ENCODE data around the gene ABCB7. TPM values are rescaled to one million over a fixed set of nuclear protein-coding genes. Genes with fewer than 3 reads are reported as not detected.
A peak's percentile ranks its signal among the peaks of the same experiment; 100 is the strongest.

Gene ABCB7
- polyA plus RNA-seq, 1 donor (not counting 4 experiments of a cell fraction or from before 2014, with no cell fraction given) = 21.3 TPM

DNA sequence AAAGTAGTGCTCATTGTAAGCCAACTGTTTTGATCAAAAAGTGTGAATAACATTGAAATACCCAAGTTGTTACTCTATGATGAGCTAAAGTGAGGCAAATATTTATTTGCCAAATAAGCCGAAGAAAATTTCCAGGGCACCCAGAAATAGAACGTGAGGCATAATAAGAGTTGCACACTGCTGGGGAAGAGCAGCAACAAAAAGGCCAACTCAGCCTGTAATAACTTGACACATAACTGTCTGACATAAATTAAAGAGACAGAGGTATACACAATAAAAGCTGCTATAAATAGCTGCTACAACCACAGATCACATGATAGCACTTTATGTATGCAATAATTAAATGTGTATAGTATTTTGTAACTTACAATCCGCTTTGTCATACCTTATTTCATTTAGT is 2.0 kb upstream of the ABCB7 start:
- Histone ChIP-seq H3K27me3 (ENCODE audit: control insufficient read depth, extremely low read depth, insufficient read depth, low read length) (no peaks in the 10 kb centered on the region), H3K4me3 (ENCODE audit: control insufficient read depth in 2 of 3, extremely low read depth in 1 of 3, insufficient read depth in 2 of 3, low read depth in 1 of 3, low read length in 3 of 3) (no peak overlapping the region), H3K9me3 (ENCODE audit: control insufficient read depth, low read depth, low read length) (no peaks in the 10 kb centered on the region), H2AFZ (ENCODE audit: control insufficient read depth, low read length) (no peak overlapping the region), H3K27ac (ENCODE audit: control insufficient read depth, insufficient read depth, low read length) (no peak overlapping the region), H3K9me1 (ENCODE audit: control insufficient read depth, extremely low read depth, insufficient read depth, low read length) (no peaks in the 10 kb centered on the region), H3K79me2 (ENCODE audit: control insufficient read depth, insufficient read depth, low read length) (peaks cover 7% of the 10 kb centered on the region), H3K9ac (ENCODE audit: control insufficient read depth, extremely low read depth, insufficient read depth, low read length) (no peak overlapping the region), H3K4me1 (ENCODE audit: control insufficient read depth, extremely low read depth, insufficient read depth, low read length) (no peaks in the 10 kb centered on the region), H4K20me1 (ENCODE audit: control insufficient read depth, extremely low read depth, insufficient read depth, low read length) (no peaks in the 10 kb centered on the region), H3K36me3 (ENCODE audit: control insufficient read depth in 2 of 2, extremely low read depth in 1 of 2, insufficient read depth in 2 of 2, low read length in 2 of 2) (no peaks in the 10 kb centered on the region), H3K4me2 (ENCODE audit: control insufficient read depth, extremely low read depth, insufficient read depth, low read depth, low read length) (no peak overlapping the region)
- DNase-seq (ENCODE audit: low read depth, low spot score) = no peak
- TF ChIP-seq, protein P1, sequence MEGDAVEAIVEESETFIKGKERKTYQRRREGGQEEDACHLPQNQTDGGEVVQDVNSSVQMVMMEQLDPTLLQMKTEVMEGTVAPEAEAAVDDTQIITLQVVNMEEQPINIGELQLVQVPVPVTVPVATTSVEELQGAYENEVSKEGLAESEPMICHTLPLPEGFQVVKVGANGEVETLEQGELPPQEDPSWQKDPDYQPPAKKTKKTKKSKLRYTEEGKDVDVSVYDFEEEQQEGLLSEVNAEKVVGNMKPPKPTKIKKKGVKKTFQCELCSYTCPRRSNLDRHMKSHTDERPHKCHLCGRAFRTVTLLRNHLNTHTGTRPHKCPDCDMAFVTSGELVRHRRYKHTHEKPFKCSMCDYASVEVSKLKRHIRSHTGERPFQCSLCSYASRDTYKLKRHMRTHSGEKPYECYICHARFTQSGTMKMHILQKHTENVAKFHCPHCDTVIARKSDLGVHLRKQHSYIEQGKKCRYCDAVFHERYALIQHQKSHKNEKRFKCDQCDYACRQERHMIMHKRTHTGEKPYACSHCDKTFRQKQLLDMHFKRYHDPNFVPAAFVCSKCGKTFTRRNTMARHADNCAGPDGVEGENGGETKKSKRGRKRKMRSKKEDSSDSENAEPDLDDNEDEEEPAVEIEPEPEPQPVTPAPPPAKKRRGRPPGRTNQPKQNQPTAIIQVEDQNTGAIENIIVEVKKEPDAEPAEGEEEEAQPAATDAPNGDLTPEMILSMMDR (optimal IDR thresholded peaks at IDR 0.05 in 1 of 3, IDR thresholded peaks at IDR 0.05 in 1 of 3, conservative IDR thresholded peaks at IDR 0.05 in 1 of 3; ENCODE audit: extremely low read depth in 1 of 3, insufficient read depth in 2 of 3, low read length in 3 of 3) = no peak
- no peak for TF ChIP-seq EZH2 (IDR thresholded peaks at IDR 0.05; ENCODE audit: low read length)
- dilution Hi-C loops (cut with MboI; ENCODE audit: extremely low pct_ligation_motif_present, low sequenced_read_pairs) = no loop called here
- no peak for FAIRE-seq

DNA sequence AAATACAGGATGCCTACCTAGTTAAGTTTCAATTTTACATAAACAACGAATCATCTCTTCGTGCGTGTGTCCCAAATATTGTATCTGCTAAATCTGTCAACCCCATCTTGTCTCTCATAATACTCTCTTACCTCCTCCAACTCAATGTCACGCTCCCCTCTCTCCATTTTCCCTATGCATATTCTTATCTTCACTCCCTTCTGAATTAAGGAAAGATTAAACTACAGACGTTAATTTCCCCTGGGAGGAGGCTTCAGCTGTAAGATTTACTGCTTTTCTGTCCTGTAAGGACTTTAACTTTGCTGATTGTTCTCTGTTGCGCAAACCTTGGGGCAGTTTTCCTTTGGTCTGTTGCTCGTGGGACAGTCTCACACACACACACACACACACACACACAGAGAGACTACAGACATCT is 455 bp upstream of the ABCB7 start:
- Histone ChIP-seq H3K9me3 (ENCODE audit: control insufficient read depth, low read depth, low read length) (no peaks in the 10 kb centered on the region), H3K36me3 (ENCODE audit: control insufficient read depth in 2 of 2, extremely low read depth in 1 of 2, insufficient read depth in 2 of 2, low read length in 2 of 2) (no peaks in the 10 kb centered on the region), H3K4me2 (ENCODE audit: control insufficient read depth, extremely low read depth, insufficient read depth, low read depth, low read length) (peak overlapping the region; percentile 49), H4K20me1 (ENCODE audit: control insufficient read depth, extremely low read depth, insufficient read depth, low read length) (no peaks in the 10 kb centered on the region), H3K27ac (ENCODE audit: control insufficient read depth, insufficient read depth, low read length) (peak overlapping the region; percentile 50), H3K27me3 (ENCODE audit: control insufficient read depth, extremely low read depth, insufficient read depth, low read length) (no peaks in the 10 kb centered on the region), H2AFZ (ENCODE audit: control insufficient read depth, low read length) (peak overlapping the region; percentile 19), H3K4me1 (ENCODE audit: control insufficient read depth, extremely low read depth, insufficient read depth, low read length) (no peaks in the 10 kb centered on the region), H3K4me3 (ENCODE audit: control insufficient read depth in 2 of 3, extremely low read depth in 1 of 3, insufficient read depth in 2 of 3, low read depth in 1 of 3, low read length in 3 of 3) (peak overlapping the region; percentile 48 to 69 (median 63)), H3K79me2 (ENCODE audit: control insufficient read depth, insufficient read depth, low read length) (peaks cover 7% of the 10 kb centered on the region), H3K9ac (ENCODE audit: control insufficient read depth, extremely low read depth, insufficient read depth, low read length) (peak overlapping the region; percentile 76), H3K9me1 (ENCODE audit: control insufficient read depth, extremely low read depth, insufficient read depth, low read length) (no peaks in the 10 kb centered on the region)
- FAIRE-seq (no peak), DNase-seq (ENCODE audit: low read depth, low spot score) (no peak)
- no peak for TF ChIP-seq EZH2 (IDR thresholded peaks at IDR 0.05; ENCODE audit: low read length)
- TF ChIP-seq, protein P1 (optimal IDR thresholded peaks at IDR 0.05 in 1 of 3, IDR thresholded peaks at IDR 0.05 in 1 of 3, conservative IDR thresholded peaks at IDR 0.05 in 1 of 3; ENCODE audit: extremely low read depth in 1 of 3, insufficient read depth in 2 of 3, low read length in 3 of 3) = no peak
- dilution Hi-C loops (cut with MboI; ENCODE audit: extremely low pct_ligation_motif_present, low sequenced_read_pairs) = no loop called here

Data from keratinocyte (primary cell).